Measurements from ENCODE around the gene BFSP1.

GRCh38 chr20:17504898-17505635, 26.1 kb downstream of the BFSP1 start:
- TF ChIP-seq CTCF (IDR thresholded peaks at IDR 0.05; ENCODE audit: insufficient read depth, low read length) (no peak), POLR2AphosphoS5 (IDR thresholded peaks at IDR 0.05; ENCODE audit: low read depth) (peak; percentile 30; the same call in 1 of the 2 replicates), GABPA (IDR thresholded peaks at IDR 0.05; ENCODE audit: low read depth) (no peak), REST (IDR thresholded peaks at IDR 0.05; ENCODE audit: insufficient replicate concordance, low read depth) (no peak)

Data from HL-60 (cell line).